ENCODE measurements around the gene GRB10.

Gene GRB10

GRCh38 chr7:50803359-50804337 lies 21.0 kb upstream of the GRB10 start:
- no peak for DNase-seq

- no peak for DNase-seq
These were observed 19.2 kb upstream of the GRB10 start for GRCh38 chr7:50801907-50802306.

DNA sequence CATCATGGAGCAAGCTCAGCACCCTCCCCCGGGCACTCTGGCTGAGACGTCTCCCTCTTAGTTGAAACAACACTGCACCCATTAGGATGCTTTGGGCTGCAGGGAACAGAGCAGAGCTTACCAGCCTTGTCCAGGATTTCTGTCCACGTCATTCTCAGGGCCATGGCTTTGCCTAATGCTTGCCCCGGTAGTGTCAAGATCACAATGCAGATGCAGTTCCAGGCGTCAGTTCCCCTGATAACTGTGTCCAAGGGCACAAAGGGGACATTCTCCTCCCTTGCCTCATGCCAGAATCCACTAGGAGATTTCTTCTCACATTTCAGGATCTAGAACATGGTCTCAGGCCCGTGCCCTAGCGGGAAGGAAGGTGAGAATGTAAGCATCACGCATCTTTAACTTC lies 17.2 kb upstream of the GRB10 start:
- DNase-seq = no peak

DNA sequence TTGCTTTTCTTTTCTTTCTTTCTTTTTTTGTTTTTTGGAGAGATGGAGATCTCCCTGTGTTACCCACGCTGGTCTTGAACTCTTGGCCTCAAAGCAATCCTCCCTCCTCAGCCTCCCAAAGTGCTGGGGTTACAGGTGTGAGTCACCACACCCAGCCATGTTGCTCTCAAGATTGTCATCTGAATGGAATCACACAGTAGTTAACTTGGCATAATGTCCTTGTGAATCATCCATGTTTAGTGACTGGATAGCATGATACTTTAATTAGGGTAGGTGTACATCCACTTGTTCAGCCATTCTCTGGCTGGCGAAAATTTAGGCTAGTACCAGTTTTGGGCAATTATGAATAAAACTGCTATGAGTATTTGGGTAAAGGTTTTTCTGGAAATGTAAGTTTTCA lies 15.4 kb upstream of the GRB10 start:
- no peak for DNase-seq

- DNase-seq = no peak
These were observed 13.1 kb upstream of the GRB10 start for GRCh38 chr7:50795831-50796230.

GRCh38 chr7:50795253-50795652 lies 12.6 kb upstream of the GRB10 start:
- no peak for DNase-seq

DNA sequence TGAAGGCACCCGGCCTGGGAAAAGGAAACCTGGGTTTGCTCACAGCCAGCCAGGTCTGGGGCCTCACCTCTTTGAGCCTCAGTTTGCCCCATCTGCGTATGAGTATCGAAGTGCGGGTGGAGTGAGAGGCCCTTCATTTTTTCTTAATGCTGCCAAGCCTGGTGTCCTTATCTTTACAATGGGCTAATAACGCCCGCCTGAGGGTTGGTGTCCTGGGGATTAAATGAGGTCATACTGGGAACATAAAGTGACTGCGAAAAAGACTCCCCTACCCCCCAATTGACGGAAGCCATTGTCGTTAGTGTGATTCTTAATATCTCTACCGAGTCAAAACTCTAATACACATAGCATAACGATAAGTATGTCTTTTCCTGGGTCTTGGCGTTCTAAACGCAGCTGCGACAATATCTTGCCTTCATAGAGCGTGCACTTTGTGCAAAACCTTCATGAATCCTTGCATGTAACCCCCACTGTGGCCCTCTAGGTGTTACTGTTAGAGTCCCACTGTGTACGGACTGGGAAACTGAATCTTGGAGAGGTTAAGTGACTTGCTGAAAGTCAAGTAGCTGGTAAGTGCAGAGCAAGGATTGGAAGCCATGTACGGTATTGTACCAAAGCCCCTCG lies 11.4 kb upstream of the GRB10 start:
- no peak for DNase-seq

GRCh38 chr7:50793120-50793946 lies 10.6 kb upstream of the GRB10 start:
- peak; percentile 79 for DNase-seq

DNA sequence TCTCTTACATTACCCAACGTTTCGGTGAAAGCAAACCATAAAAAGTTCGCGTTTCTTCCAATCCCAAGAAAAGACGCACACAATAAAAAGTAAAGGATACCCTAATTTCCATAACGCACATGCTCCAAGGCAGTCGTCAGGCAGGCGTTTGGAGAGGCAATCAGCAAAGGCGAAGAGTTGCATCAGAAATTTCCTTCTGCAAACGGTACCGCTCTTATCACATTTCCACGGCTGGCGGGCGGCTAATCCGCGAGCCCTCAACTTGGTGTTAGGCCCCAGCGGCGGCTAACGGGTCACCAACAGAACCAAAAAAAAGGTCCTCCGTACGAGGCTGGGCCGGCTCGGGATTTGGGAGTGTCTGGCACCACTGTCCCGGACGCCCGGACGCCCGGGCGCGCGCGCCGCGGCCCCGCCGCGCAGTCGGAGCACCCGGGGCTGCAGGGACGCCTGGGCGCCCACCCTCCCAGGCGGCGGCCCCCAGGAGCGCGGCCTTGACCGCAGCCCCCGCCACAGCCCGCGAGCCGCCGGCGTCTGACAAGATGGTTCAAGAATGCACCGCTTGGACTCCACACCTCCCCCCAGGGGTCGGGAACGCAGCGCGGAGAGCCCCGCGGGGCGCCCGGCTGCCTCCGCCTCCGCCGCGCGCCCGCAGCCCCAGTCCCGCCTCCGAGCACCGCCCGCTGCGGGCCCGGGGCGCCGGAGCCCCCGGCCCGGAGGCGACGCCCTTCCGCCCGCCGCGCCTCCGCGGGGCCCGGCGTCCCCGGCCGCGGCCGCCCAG lies 9.8 kb upstream of the GRB10 start:
- DNase-seq = peak; percentile 40

GRCh38 chr7:50791938-50792341 lies 9.2 kb upstream of the GRB10 start:
- no peak for DNase-seq

- DNase-seq = no peak
These were observed 8.8 kb upstream of the GRB10 start for GRCh38 chr7:50791363-50791937.

- no peak for DNase-seq
These were observed 7.7 kb upstream of the GRB10 start for GRCh38 chr7:50790381-50790780.

GRCh38 chr7:50788382-50788781 lies 5.7 kb upstream of the GRB10 start:
- DNase-seq = no peak

DNA sequence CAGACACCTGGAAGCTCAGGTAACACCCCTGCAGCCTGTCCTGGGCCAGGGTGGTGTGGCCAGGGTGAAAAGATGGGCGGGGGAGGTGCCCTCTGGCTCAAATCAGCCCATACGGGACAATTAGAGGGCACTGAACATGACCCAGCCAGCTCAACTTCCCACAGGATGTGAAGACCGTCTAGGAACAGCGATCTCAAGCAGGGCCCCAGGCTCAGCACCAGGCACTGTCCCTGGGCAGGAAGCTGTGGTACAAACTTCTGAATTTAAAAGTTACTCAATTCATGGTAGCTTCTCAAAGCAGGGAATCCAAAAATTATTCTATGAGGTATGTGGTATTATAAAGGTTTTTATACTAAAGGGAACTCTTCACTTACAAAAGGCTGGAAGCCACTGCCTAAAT lies 5.1 kb upstream of the GRB10 start:
- no peak for DNase-seq

- no peak for DNase-seq
These were observed 2.6 kb upstream of the GRB10 start for GRCh38 chr7:50785346-50785745.

- no peak for DNase-seq
These were observed 1.3 kb upstream of the GRB10 start for GRCh38 chr7:50783801-50784507.

GRCh38 chr7:50783303-50783702 lies 607 bp upstream of the GRB10 start:
- no peak for DNase-seq

DNA sequence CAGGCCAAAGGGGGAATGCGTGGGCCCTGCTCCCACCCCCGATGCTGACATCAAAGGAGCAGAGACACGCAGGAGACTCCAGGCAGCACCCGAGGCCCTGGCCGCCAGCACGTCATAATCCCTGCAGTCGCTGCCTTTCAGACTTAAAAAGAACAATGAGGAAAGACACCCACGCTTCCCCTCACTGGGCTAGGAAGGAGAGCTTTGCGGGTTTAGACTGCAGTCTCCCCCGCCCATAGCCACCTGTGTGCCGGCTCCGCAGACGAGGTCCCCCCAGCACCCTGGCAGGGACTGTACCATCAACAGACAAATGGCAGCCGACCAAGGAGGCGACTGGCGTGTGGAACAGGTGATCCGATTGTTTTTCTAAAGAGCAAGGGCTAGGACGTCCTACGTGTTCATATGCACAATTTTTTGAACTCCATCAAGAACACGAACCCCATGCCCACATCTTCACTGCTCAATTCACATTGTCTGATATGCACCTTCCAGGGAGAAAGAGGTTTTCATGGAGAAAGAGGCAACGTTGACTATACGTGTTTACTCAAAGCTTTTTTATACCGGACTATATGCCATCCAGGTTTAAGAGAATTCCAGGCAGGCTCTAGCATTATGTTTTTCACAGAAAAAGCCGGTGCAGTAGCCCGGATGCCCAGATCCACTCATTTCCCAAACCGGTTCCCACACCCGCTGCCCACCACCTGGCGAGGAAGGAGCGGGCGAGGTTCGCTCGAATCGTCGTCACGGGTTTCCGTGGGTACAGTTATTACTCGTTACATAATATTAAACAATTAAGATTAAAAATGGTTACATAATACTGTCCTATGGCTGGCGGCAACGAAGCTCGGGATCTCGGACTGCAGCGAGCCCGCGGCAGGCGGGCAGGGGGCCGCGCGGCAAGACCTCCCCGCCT lies 1.1 kb downstream of the GRB10 start:
- DNase-seq = no peak

DNA sequence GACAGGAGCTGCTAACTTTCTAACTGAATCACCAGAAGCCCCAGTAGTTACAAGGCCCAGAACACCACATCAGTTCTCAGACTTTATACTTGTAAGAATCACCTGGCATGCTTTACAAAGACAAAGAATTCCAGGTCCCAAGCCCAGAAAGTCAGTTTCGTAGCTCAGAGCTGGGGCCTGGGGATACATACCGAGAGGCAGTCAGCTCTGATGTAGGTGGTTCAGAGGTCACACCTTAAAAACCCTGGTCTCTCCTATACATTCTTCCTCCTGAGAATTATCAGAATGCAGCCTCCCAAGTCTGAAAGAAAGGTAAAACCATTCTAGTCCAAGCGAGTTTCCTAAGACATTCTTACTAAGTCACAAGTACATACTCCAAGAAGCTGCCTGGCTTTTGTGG lies 2.3 kb downstream of the GRB10 start:
- no peak for DNase-seq

- DNase-seq = no peak
These were observed 3.3 kb downstream of the GRB10 start for GRCh38 chr7:50779427-50779826.
